ENCODE results near the gene ETV6.
A peak's percentile ranks its signal among the peaks of the same experiment; 100 is the strongest.
"Not testable (repeated sequence)": the region's sequence is repeated elsewhere in the genome, so short reads cannot be mapped to it uniquely, and the experiment has no call there.

ETV6 gene

DNA sequence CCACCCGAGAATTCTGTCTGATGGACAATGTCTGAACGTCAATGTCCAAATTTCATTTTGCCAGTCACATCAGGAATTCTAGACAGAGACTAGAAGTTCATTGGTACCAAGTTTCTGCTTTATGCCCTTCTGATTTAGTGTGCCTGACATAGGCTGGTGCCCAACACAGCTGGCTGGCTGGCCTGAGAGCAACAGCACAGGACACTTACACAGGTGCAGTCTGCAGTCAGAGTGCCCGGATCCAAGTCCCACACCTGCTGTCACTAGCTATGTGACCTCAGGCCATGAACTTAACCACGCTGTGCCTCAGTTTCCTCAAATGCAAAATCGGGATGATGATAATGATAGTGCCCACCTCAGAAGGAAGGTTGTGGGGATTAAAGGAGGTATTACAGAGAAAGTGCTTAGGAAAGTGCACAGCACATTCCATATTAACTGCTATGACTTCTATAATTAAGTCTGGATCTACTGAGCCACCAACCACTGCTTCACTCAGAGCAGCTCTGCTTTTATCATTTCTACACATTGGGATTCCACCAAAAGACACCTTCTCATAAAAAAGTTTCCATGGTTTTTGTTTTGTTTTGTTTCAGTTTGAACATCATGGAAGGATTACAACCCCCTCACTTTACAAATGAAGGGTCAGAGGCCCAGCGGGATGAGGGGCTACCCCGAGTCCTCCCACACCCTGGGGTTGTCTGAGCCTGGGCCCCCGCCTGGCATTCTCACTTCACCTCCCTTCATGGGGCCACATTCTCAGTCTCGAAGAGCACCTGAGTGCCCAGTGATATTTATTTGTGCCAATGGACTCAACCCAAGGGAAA, 252.4 kb downstream of the ETV6 start:
- peak overlapping the region; percentile 91 for H3K27ac Mint-ChIP-seq
- peaks cover 5% of the 10 kb centered on the region for H3K9me3 Mint-ChIP-seq
- H3K4me3 Mint-ChIP-seq = peak overlapping the region; percentile 57
- peaks cover 47% of the 10 kb centered on the region for H3K4me1 Mint-ChIP-seq (ENCODE audit: low read depth)
- peaks cover 2% of the 10 kb centered on the region for H3K36me3 Mint-ChIP-seq (ENCODE audit: low read depth)
- H3K27me3 Mint-ChIP-seq = no peaks in the 10 kb centered on the region
- DNase-seq = peak; percentile 68

DNA sequence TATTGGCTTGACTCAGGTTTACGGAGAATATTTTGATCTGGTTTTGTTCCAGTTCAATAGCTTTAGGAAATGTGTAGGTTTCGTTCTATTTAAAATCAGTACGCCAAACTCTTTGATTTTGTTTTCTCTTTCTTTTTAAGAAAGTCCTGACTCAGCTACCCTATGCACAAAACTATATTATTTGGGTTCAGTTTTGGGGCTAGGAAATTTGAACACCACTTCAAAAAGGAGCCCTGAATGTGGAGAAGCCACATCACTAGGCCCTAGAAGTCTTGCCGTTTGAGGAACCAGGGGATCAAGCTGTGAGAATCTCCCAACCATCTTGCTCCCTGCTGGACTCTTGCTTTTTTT, 253.0 kb downstream of the ETV6 start:
- peak overlapping the region; percentile 57 for H3K4me3 Mint-ChIP-seq
- peaks cover 2% of the 10 kb centered on the region for H3K36me3 Mint-ChIP-seq (ENCODE audit: low read depth)
- peaks cover 5% of the 10 kb centered on the region for H3K9me3 Mint-ChIP-seq
- peak overlapping the region; percentile 91 for H3K27ac Mint-ChIP-seq
- no peaks in the 10 kb centered on the region for H3K27me3 Mint-ChIP-seq
- DNase-seq = no peak
- H3K4me1 Mint-ChIP-seq (ENCODE audit: low read depth) = peaks cover 45% of the 10 kb centered on the region

DNA sequence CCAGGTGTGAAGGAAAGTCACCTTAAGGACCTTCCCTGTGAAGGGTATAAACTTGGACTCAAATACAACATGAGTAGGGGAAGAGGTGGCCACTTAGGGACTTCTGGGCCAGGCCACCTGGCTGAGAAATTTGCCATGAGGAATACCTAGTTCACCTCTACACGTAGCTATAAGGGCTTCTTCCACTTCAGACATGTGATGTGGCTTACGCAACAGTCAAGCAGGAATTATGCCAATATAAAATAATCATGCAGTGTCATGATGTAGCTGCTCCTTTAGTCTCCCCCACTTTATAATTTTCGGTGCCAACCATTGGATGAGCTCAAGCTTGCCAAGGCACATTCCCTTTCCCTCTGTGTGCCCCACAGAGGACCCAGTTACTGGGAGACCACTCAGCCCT, 254.7 kb downstream of the ETV6 start:
- H3K4me3 Mint-ChIP-seq = no peak overlapping the region
- no peaks in the 10 kb centered on the region for H3K27me3 Mint-ChIP-seq
- no peak overlapping the region for H3K27ac Mint-ChIP-seq
- peaks cover 2% of the 10 kb centered on the region for H3K36me3 Mint-ChIP-seq (ENCODE audit: low read depth)
- peaks cover 17% of the 10 kb centered on the region for H3K9me3 Mint-ChIP-seq
- no peak for DNase-seq
- peaks cover 42% of the 10 kb centered on the region for H3K4me1 Mint-ChIP-seq (ENCODE audit: low read depth)

GRCh38 chr12:11905534-11905933, 256.1 kb downstream of the ETV6 start:
- Mint-ChIP-seq H3K4me3 (no peak overlapping the region), H3K27me3 (no peaks in the 10 kb centered on the region), H3K27ac (no peak overlapping the region), H3K9me3 (peaks cover 17% of the 10 kb centered on the region), H3K4me1 (ENCODE audit: low read depth) (peaks cover 37% of the 10 kb centered on the region), H3K36me3 (ENCODE audit: low read depth) (peaks cover 2% of the 10 kb centered on the region)
- DNase-seq = no peak

DNA sequence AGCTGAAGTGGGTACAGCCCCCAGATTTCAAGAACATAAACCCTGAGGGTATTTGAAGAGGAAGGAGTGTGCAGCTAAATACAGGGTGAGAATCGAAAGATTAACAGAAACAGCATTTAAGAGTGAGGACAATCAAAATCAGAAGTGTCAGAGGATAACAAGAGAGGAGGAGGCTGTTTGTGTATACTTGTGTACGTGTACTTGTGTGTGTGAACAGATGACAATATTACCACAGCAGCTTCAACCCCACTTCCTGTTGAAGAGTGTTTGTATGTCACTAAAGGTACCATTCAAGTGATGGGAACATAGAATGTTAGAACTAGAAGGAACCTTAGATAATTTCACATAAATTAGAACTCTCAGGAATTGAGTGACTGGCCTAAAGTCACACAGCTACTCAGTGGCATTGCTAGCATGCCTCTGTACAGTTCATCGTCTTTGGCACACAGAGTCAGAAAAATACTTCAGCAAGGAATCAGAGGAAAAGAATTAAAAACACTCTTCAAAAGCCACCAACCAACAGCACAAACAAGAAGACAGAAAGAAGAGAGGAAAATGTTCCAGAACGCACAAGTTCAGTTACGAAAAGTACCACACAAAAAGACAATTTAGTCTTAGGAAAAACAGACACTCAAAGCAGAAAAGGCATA, 256.9 kb downstream of the ETV6 start:
- Mint-ChIP-seq H3K27me3 (no peaks in the 10 kb centered on the region), H3K4me3 (no peak overlapping the region), H3K36me3 (ENCODE audit: low read depth) (peaks cover 2% of the 10 kb centered on the region), H3K9me3 (peaks cover 17% of the 10 kb centered on the region), H3K4me1 (ENCODE audit: low read depth) (peaks cover 33% of the 10 kb centered on the region), H3K27ac (no peak overlapping the region)
- DNase-seq = no peak

DNA sequence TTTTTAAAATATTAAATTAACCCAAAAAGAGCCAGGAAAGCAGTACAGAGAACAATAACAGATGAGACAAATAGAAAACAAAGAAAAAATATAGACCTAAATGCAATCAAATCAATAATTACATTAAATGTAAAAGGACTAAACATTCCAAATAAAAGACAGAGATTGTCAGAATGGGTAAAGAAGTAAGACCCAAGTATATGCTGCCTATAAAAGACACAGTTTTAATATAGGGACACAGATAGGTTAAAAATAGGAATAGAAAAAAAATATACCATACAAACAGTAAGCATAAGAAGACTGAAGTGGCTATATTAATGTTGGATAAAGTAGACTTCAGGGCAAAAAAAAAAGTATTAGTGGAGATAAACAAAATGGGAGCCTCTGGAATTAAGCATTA, 258.2 kb downstream of the ETV6 start:
- no peak for DNase-seq
- Mint-ChIP-seq H3K27me3 (peaks cover 4% of the 10 kb centered on the region), H3K36me3 (ENCODE audit: low read depth) (peaks cover 2% of the 10 kb centered on the region), H3K4me3 (no peak overlapping the region), H3K4me1 (ENCODE audit: low read depth) (peaks cover 21% of the 10 kb centered on the region), H3K27ac (no peak overlapping the region), H3K9me3 (peaks cover 23% of the 10 kb centered on the region)

- not testable (repeated sequence) for H3K4me3 Mint-ChIP-seq; DNase-seq; H3K36me3 Mint-ChIP-seq (ENCODE audit: low read depth); H3K27me3 Mint-ChIP-seq; H3K27ac Mint-ChIP-seq
- Mint-ChIP-seq H3K4me1 (ENCODE audit: low read depth) (peaks cover 12% of the 10 kb centered on the region), H3K9me3 (peaks cover 23% of the 10 kb centered on the region)
Observed at GRCh38 chr12:11909406-11909805, 259.9 kb downstream of the ETV6 start.

DNA sequence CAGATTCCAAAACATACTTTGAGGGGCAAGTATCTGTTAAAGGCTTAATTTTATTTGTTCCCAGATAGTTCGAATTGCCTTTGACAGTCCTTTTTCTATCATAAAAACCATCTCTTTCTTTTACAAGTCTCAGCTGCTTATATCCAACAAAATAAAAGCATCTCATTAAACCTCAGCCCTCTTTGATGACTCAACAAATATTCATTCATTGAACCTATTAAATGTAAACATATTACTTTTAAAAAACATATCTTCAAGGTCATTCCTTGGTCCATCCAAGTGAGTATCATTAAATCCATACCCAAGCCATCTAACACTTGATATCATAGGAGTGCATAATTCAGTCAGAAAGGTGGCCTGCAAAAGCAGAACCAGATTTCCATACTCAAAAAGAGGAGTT, 266.6 kb downstream of the ETV6 start:
- peaks cover 6% of the 10 kb centered on the region for H3K9me3 Mint-ChIP-seq
- H3K4me3 Mint-ChIP-seq = no peak overlapping the region
- peaks cover 4% of the 10 kb centered on the region for H3K27me3 Mint-ChIP-seq
- no peak for DNase-seq
- H3K27ac Mint-ChIP-seq = no peak overlapping the region
- no peaks in the 10 kb centered on the region for H3K36me3 Mint-ChIP-seq (ENCODE audit: low read depth)
- H3K4me1 Mint-ChIP-seq (ENCODE audit: low read depth) = peaks cover 7% of the 10 kb centered on the region

- H3K36me3 Mint-ChIP-seq (ENCODE audit: low read depth) = no peaks in the 10 kb centered on the region
- peaks cover 4% of the 10 kb centered on the region for H3K9me3 Mint-ChIP-seq
- no peak overlapping the region for H3K4me3 Mint-ChIP-seq
- H3K27me3 Mint-ChIP-seq = peaks cover 2% of the 10 kb centered on the region
- H3K27ac Mint-ChIP-seq = no peak overlapping the region
- DNase-seq = no peak
- H3K4me1 Mint-ChIP-seq (ENCODE audit: low read depth) = peaks cover 7% of the 10 kb centered on the region
Observed at GRCh38 chr12:11916771-11917170, 267.3 kb downstream of the ETV6 start.

GRCh38 chr12:11917501-11917900, 268.0 kb downstream of the ETV6 start:
- Mint-ChIP-seq H3K27ac (no peak overlapping the region), H3K27me3 (no peaks in the 10 kb centered on the region), H3K4me3 (no peak overlapping the region), H3K9me3 (no peaks in the 10 kb centered on the region), H3K36me3 (ENCODE audit: low read depth) (no peaks in the 10 kb centered on the region), H3K4me1 (ENCODE audit: low read depth) (peaks cover 11% of the 10 kb centered on the region)
- DNase-seq = no peak

DNA sequence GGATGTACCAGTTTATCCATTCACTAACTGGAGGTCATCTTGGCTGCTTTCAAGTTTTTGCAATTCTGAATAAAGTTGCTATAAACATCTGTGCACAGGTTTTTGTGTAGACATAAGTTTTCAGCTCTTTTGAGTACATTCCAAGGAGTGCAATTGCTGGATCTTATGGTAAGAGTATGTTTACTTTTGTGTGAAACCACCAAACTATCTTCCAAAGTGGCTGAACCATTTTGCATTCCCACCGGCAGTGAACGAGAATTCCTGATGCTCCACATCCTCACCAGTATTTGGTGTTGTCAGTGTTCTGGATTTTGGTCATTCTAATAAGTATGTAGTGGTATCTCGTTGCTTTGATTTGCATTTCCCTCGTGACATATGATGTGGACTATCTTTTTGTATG, 270.8 kb downstream of the ETV6 start:
- H3K36me3 Mint-ChIP-seq (ENCODE audit: low read depth) = no peaks in the 10 kb centered on the region
- no peaks in the 10 kb centered on the region for H3K9me3 Mint-ChIP-seq
- no peaks in the 10 kb centered on the region for H3K27me3 Mint-ChIP-seq
- DNase-seq = no peak
- no peak overlapping the region for H3K27ac Mint-ChIP-seq
- H3K4me3 Mint-ChIP-seq = no peak overlapping the region
- peaks cover 20% of the 10 kb centered on the region for H3K4me1 Mint-ChIP-seq (ENCODE audit: low read depth)

- peaks cover 14% of the 10 kb centered on the region for H3K4me1 Mint-ChIP-seq (ENCODE audit: low read depth)
- H3K9me3 Mint-ChIP-seq = no peaks in the 10 kb centered on the region
- no peak overlapping the region for H3K4me3 Mint-ChIP-seq
- no peaks in the 10 kb centered on the region for H3K27me3 Mint-ChIP-seq
- H3K27ac Mint-ChIP-seq = no peak overlapping the region
- H3K36me3 Mint-ChIP-seq (ENCODE audit: low read depth) = no peaks in the 10 kb centered on the region
- DNase-seq = no peak
Observed at GRCh38 chr12:11922361-11922760, 272.9 kb downstream of the ETV6 start.

DNA sequence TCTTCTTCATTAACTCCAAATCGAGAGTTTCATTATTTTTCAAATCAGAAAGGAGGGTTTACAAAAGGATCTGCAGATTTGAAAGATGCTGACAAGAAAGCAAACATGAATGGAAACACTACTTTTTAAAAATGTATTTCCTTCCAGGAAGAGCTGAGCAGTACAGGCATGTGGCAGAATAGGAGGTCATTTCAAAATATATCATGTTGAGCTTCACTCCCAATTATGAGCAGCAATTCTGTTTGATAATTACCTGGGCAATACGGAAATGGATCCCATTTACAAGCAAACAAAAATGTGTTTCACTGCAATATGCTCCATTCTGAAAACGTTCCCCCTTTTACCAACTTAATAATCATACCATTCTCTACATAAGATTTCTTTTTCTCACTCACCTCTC, 273.6 kb downstream of the ETV6 start:
- DNase-seq = no peak
- Mint-ChIP-seq H3K4me1 (ENCODE audit: low read depth) (peaks cover 13% of the 10 kb centered on the region), H3K27me3 (no peaks in the 10 kb centered on the region), H3K36me3 (ENCODE audit: low read depth) (no peaks in the 10 kb centered on the region), H3K9me3 (no peaks in the 10 kb centered on the region), H3K27ac (no peak overlapping the region), H3K4me3 (no peak overlapping the region)

GRCh38 chr12:11927286-11927935, 277.9 kb downstream of the ETV6 start:
- DNase-seq = no peak
- no peaks in the 10 kb centered on the region for H3K27me3 Mint-ChIP-seq
- H3K36me3 Mint-ChIP-seq (ENCODE audit: low read depth) = no peaks in the 10 kb centered on the region
- no peak overlapping the region for H3K4me3 Mint-ChIP-seq
- H3K9me3 Mint-ChIP-seq = no peaks in the 10 kb centered on the region
- H3K4me1 Mint-ChIP-seq (ENCODE audit: low read depth) = peaks cover 10% of the 10 kb centered on the region
- no peak overlapping the region for H3K27ac Mint-ChIP-seq

- Mint-ChIP-seq H3K27ac (no peak overlapping the region), H3K36me3 (ENCODE audit: low read depth) (no peaks in the 10 kb centered on the region), H3K27me3 (no peaks in the 10 kb centered on the region), H3K9me3 (no peaks in the 10 kb centered on the region), H3K4me3 (no peak overlapping the region), H3K4me1 (ENCODE audit: low read depth) (no peaks in the 10 kb centered on the region)
- no peak for DNase-seq
Observed at GRCh38 chr12:11929714-11930113, 280.2 kb downstream of the ETV6 start.
